ENCODE results near the gene LAMA2.

DNA sequence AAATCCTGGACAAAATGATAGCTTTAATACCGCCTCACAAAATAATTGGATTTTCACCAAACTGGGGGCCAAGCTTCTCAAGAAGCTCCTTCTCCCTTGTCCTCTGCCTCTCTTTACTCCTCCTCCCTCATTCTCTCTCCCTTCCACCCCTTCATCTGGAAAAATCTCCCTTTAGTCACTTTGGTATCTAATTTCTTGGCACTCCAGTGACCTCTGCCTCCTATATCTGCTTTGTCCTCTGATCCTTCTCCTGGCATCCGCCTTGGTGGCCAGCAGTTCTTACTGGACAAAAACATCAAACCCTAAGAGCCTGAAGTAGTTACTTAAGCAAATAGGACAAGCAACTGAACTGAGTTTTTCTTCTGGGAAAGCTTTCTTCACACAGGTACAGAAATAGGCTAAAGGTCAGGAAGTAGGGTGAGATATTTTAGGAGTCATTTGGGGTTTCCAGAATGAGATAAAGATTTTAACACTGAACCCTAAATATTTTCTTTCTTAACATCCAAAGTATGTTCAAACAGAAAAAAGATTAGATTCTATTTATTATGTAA lies 606.4 kb downstream of the LAMA2 start:
- TF ChIP-seq, protein P1, sequence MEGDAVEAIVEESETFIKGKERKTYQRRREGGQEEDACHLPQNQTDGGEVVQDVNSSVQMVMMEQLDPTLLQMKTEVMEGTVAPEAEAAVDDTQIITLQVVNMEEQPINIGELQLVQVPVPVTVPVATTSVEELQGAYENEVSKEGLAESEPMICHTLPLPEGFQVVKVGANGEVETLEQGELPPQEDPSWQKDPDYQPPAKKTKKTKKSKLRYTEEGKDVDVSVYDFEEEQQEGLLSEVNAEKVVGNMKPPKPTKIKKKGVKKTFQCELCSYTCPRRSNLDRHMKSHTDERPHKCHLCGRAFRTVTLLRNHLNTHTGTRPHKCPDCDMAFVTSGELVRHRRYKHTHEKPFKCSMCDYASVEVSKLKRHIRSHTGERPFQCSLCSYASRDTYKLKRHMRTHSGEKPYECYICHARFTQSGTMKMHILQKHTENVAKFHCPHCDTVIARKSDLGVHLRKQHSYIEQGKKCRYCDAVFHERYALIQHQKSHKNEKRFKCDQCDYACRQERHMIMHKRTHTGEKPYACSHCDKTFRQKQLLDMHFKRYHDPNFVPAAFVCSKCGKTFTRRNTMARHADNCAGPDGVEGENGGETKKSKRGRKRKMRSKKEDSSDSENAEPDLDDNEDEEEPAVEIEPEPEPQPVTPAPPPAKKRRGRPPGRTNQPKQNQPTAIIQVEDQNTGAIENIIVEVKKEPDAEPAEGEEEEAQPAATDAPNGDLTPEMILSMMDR (IDR thresholded peaks at IDR 0.05; ENCODE audit: low read depth, low read length), result no peak
- TF ChIP-seq EZH2phosphoT487 (IDR thresholded peaks at IDR 0.05; ENCODE audit: low read depth), result no peak
